Measurements from ENCODE around the gene CEP131.

CEP131 gene

GRCh38 chr17:81221371-81221841 is 1.4 kb downstream of the CEP131 start:
- no peak for DNase-seq

GRCh38 chr17:81219476-81220180 is 3.1 kb downstream of the CEP131 start:
- DNase-seq: no peak

- no peak for DNase-seq
Measured at GRCh38 chr17:81218991-81219390, 3.8 kb downstream of the CEP131 start.

GRCh38 chr17:81218459-81218858 is 4.3 kb downstream of the CEP131 start:
- no peak for DNase-seq

- DNase-seq: no peak
Measured at GRCh38 chr17:81217491-81217890, 5.3 kb downstream of the CEP131 start.

- no peak for DNase-seq
Measured at GRCh38 chr17:81213978-81214377, 8.8 kb downstream of the CEP131 start.

- DNase-seq: no peak
Measured at GRCh38 chr17:81212365-81212764, 10.4 kb downstream of the CEP131 start.

- no peak for DNase-seq
Measured at GRCh38 chr17:81210868-81211267, 11.9 kb downstream of the CEP131 start.

GRCh38 chr17:81210466-81210865 is 12.3 kb downstream of the CEP131 start:
- no peak for DNase-seq

GRCh38 chr17:81209141-81209540 is 13.6 kb downstream of the CEP131 start:
- no peak for DNase-seq

GRCh38 chr17:81208651-81209050 is 14.1 kb downstream of the CEP131 start:
- no peak for DNase-seq

- no peak for DNase-seq
Measured at GRCh38 chr17:81207610-81208581, 14.9 kb downstream of the CEP131 start.

GRCh38 chr17:81206657-81207056 is 16.1 kb downstream of the CEP131 start:
- no peak for DNase-seq

- DNase-seq: no peak
Measured at GRCh38 chr17:81206166-81206565, 16.6 kb downstream of the CEP131 start.

GRCh38 chr17:81204578-81204977 is 18.2 kb downstream of the CEP131 start:
- no peak for DNase-seq

GRCh38 chr17:81203136-81203535 is 19.6 kb downstream of the CEP131 start:
- no peak for DNase-seq

GRCh38 chr17:81202318-81202717 is 20.4 kb downstream of the CEP131 start:
- no peak for DNase-seq

GRCh38 chr17:81200695-81201580 is 21.8 kb downstream of the CEP131 start:
- DNase-seq: no peak

GRCh38 chr17:81200201-81200600 is 22.6 kb downstream of the CEP131 start:
- no peak for DNase-seq

- no peak for DNase-seq
Measured at GRCh38 chr17:81199482-81199830, 23.3 kb downstream of the CEP131 start.

GRCh38 chr17:81198826-81199481 is 23.8 kb downstream of the CEP131 start:
- no peak for DNase-seq

GRCh38 chr17:81197831-81198490 is 24.8 kb downstream of the CEP131 start:
- DNase-seq: no peak

All from CD4-positive, alpha-beta T cell treated with Interferon gamma for 1 hour (primary cell).